HL-60/S4 (cell line): ENCODE results near the gene TEKT3.

Experiments used
- in situ Hi-C: fragments of 300-500 bp; cut with MboI; formaldehyde crosslinking; loops from 2 replicates; pipeline ENCODE4 v1.14.3; 2022; ENCODE audit warnings: low sequenced_read_pairs

Gene TEKT3

GRCh38 chr17:15268461-15268860 lies 72.9 kb downstream of the TEKT3 start:
- in situ Hi-C loops: loop anchor here (25.0 kb wide), 1 partner anchor 244 kb away; no protein-coding TSS in a partner anchor

GRCh38 chr17:15267996-15268395 lies 73.4 kb downstream of the TEKT3 start:
- in situ Hi-C loops: loop anchor here (25.0 kb wide), 1 partner anchor 244 kb away; no protein-coding TSS in a partner anchor

- in situ Hi-C loops: loop anchor here (25.0 kb wide), 1 partner anchor 246 kb away; no protein-coding TSS in a partner anchor
Measured at GRCh38 chr17:15266325-15267125, 74.9 kb downstream of the TEKT3 start.

GRCh38 chr17:15265131-15265530 lies 76.3 kb downstream of the TEKT3 start, which contains the start of gene PMP22:
TSS of gene PMP22 (minus strand) at chr17:15265326. CDS start at chr17:15260727, 4,599 bp downstream.
- in situ Hi-C loops: loop anchor here (25.0 kb wide), 1 partner anchor 247 kb away; no protein-coding TSS in a partner anchor

- in situ Hi-C loops: loop anchor here (25.0 kb wide), 1 partner anchor 248 kb away; no protein-coding TSS in a partner anchor
Measured at GRCh38 chr17:15264542-15264941, 76.9 kb downstream of the TEKT3 start.

- in situ Hi-C loops: loop anchor here (25.0 kb wide), 1 partner anchor 249 kb away; no protein-coding TSS in a partner anchor
Measured at GRCh38 chr17:15263680-15264079, 77.7 kb downstream of the TEKT3 start.

- in situ Hi-C loops: loop anchor here (25.0 kb wide), 1 partner anchor 249 kb away; no protein-coding TSS in a partner anchor
Measured at GRCh38 chr17:15263206-15263579, 78.2 kb downstream of the TEKT3 start.

GRCh38 chr17:15262291-15263205 lies 78.8 kb downstream of the TEKT3 start:
- in situ Hi-C loops: loop anchor here (25.0 kb wide), 1 partner anchor 250 kb away; no protein-coding TSS in a partner anchor

GRCh38 chr17:15261802-15262290 lies 79.6 kb downstream of the TEKT3 start:
- in situ Hi-C loops: loop anchor here (25.0 kb wide), 1 partner anchor 250 kb away; no protein-coding TSS in a partner anchor

GRCh38 chr17:15261258-15261801 lies 80.1 kb downstream of the TEKT3 start:
- in situ Hi-C loops: loop anchor here (25.0 kb wide), 1 partner anchor 251 kb away; no protein-coding TSS in a partner anchor

GRCh38 chr17:15260376-15261257 lies 80.8 kb downstream of the TEKT3 start:
- in situ Hi-C loops: loop anchor here (25.0 kb wide), 1 partner anchor 252 kb away; no protein-coding TSS in a partner anchor

- in situ Hi-C loops: loop anchor here (25.0 kb wide), 1 partner anchor 254 kb away; no protein-coding TSS in a partner anchor
Measured at GRCh38 chr17:15257796-15258512, 83.4 kb downstream of the TEKT3 start.

GRCh38 chr17:15257258-15257788 lies 84.1 kb downstream of the TEKT3 start:
- in situ Hi-C loops: loop anchor here (25.0 kb wide), 1 partner anchor 255 kb away; no protein-coding TSS in a partner anchor

GRCh38 chr17:15256689-15257088 lies 84.7 kb downstream of the TEKT3 start:
- in situ Hi-C loops: loop anchor here (25.0 kb wide), 1 partner anchor 256 kb away; no protein-coding TSS in a partner anchor

GRCh38 chr17:15255713-15256454 lies 85.5 kb downstream of the TEKT3 start:
- in situ Hi-C loops: loop anchor here (25.0 kb wide), 1 partner anchor 256 kb away; no protein-coding TSS in a partner anchor
